ENCODE data around the gene MAD1L1. TPM values are rescaled to one million over a fixed set of nuclear protein-coding genes. Genes with fewer than 3 reads are reported as not detected.

Gene MAD1L1
- total and polyA plus RNA-seq, 2 of the 4 experiments (the other 2 are of a cell fraction) = 29.0 to 40.9 TPM

- Histone ChIP-seq H2AFZ (replicated peaks; ENCODE audit: low read length, poor library complexity) (no peak overlapping the region), H2AK9ac (replicated peaks; ENCODE audit: low read depth, low read length, poor library complexity) (no peak overlapping the region), H3K79me1 (ENCODE audit: low read depth in 1 of 2, low read length in 2 of 2) (peaks cover 0 to 6% of the 10 kb centered on the region in 2 experiments; a peak in 1 of 4 replicates), H3K27me3 (ENCODE audit: control insufficient read depth, insufficient read depth, low read length) (no peaks in the 10 kb centered on the region), H3K36me3 (ENCODE audit: control insufficient read depth, insufficient read depth, low read length) (peaks cover 66% of the 10 kb centered on the region), H2AK5ac (ENCODE audit: low read depth, low read length) (no peak overlapping the region), H2BK20ac (ENCODE audit: low read depth, low read length) (no peak overlapping the region), H3K9me3 (ENCODE audit: control insufficient read depth, insufficient read depth, low read length) (no peaks in the 10 kb centered on the region), H3K4me1 (ENCODE audit: control insufficient read depth, insufficient read depth, low read length) (no peaks in the 10 kb centered on the region), H4K8ac (ENCODE audit: low read depth in 2 of 2, low read length in 2 of 2) (no peak overlapping the region), H3K4me2 (ENCODE audit: low read depth, low read length) (no peak overlapping the region), H2BK15ac (ENCODE audit: low read depth, low read length) (no peak overlapping the region), H4K91ac (ENCODE audit: insufficient read depth, low read depth, low read length) (no peak overlapping the region), H3K27ac (ENCODE audit: insufficient read depth, low read length) (no peak overlapping the region), H2BK5ac (ENCODE audit: low read depth, low read length, poor library complexity, severe bottlenecking) (no peak overlapping the region), H4K20me1 (ENCODE audit: insufficient read depth, low read length) (peaks cover 3% of the 10 kb centered on the region), H4K5ac (ENCODE audit: low read depth, low read length) (no peak overlapping the region), H3K9ac (ENCODE audit: low read depth, low read length) (no peak overlapping the region), H3K56ac (ENCODE audit: extremely low read depth, insufficient read depth, low read length) (no peak overlapping the region), H3K4ac (ENCODE audit: low read depth, low read length) (no peak overlapping the region), H3K23ac (ENCODE audit: low read depth, low read length) (no peak overlapping the region), H3K4me3 (ENCODE audit: insufficient read depth, low read depth, low read length) (no peak overlapping the region), H3K9me1 (ENCODE audit: insufficient read depth, low read length) (peaks cover 4% of the 10 kb centered on the region; the same call in 1 of the 2 replicates), H3K14ac (replicated peaks; ENCODE audit: low read depth, low read length) (no peak overlapping the region), H2BK120ac (ENCODE audit: low read depth, low read length) (no peak overlapping the region), H3K18ac (ENCODE audit: low read depth, low read length) (no peak overlapping the region)
- DNase-seq = no peak
- 90% methylated on average over 2 of the region's 17 CpGs; no CpG with 5 or more reads in 1 of the 2 experiments for WGBS, 2 experiments (ENCODE audit: extremely low coverage in 2 of 2, insufficient read length in 1 of 2)
- intact Hi-C loops (cut with micrococcal nuclease) = no loop called here
- dilution Hi-C loops (cut with HindIII; ENCODE audit: low sequenced_read_pairs, unreplicated experiment) = no loop called here
- in situ Hi-C loops (cut with MboI; ENCODE audit: low sequenced_read_pairs) = loop anchor here (10.0 kb wide), 1 partner anchor 561 kb away; no protein-coding TSS in a partner anchor
- no peak for TF ChIP-seq RFX5 (IDR thresholded peaks at IDR 0.05; ENCODE audit: low read depth, low read length)
- TF ChIP-seq NFE2L2 (IDR thresholded peaks at IDR 0.05; ENCODE audit: low read depth, low read length) = no peak
- no peak for TF ChIP-seq MAFK (IDR thresholded peaks at IDR 0.05; ENCODE audit: low read depth, low read length)
- no peak for TF ChIP-seq RCOR1 (IDR thresholded peaks at IDR 0.05; ENCODE audit: insufficient replicate concordance, low read length)
- no peak for TF ChIP-seq CHD1 (IDR thresholded peaks at IDR 0.05; ENCODE audit: low read depth, low read length)
- no peak for TF ChIP-seq FOS (IDR thresholded peaks at IDR 0.05; ENCODE audit: low read depth, low read length)
- TF ChIP-seq, protein P1, sequence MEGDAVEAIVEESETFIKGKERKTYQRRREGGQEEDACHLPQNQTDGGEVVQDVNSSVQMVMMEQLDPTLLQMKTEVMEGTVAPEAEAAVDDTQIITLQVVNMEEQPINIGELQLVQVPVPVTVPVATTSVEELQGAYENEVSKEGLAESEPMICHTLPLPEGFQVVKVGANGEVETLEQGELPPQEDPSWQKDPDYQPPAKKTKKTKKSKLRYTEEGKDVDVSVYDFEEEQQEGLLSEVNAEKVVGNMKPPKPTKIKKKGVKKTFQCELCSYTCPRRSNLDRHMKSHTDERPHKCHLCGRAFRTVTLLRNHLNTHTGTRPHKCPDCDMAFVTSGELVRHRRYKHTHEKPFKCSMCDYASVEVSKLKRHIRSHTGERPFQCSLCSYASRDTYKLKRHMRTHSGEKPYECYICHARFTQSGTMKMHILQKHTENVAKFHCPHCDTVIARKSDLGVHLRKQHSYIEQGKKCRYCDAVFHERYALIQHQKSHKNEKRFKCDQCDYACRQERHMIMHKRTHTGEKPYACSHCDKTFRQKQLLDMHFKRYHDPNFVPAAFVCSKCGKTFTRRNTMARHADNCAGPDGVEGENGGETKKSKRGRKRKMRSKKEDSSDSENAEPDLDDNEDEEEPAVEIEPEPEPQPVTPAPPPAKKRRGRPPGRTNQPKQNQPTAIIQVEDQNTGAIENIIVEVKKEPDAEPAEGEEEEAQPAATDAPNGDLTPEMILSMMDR (conservative IDR thresholded peaks at IDR 0.05; ENCODE audit: low read depth, low read length) = no peak
- TF ChIP-seq MAZ (IDR thresholded peaks at IDR 0.05; ENCODE audit: borderline replicate concordance, low read depth, low read length) = no peak
- TF ChIP-seq BHLHE40 (IDR thresholded peaks at IDR 0.05; ENCODE audit: low read depth, low read length) = no peak
- TF ChIP-seq RAD21 (IDR thresholded peaks at IDR 0.05; ENCODE audit: low read length) = no peak
- CTCF ChIA-PET = no interaction called here
- POLR2A ChIA-PET (ENCODE audit: unreplicated experiment) = no interaction called here
- no TSS peak for BruUV-seq (replicated peaks)
- no peak for ATAC-seq (ENCODE audit: low read depth)
Measured at GRCh38 chr7:2215851-2216250, 16.9 kb downstream of the MAD1L1 start.
